Immature natural killer cell (primary cell): Measurements from ENCODE around the gene CDH22. TPM values are rescaled to one million over a fixed set of nuclear protein-coding genes. Genes with fewer than 3 reads are reported as not detected.

ENCODE experiments used
- DNase-seq, 3 donors: peaks; one replicate each; pipeline ENCODE4 v3.0.0; 2022; ENCODE audit warnings: mixed read lengths in 1 of 3
- H3K27ac Mint-ChIP-seq, 6 donors: one replicate each; pipeline ENCODE4 v1.8.0; 2020; ENCODE audit warnings: mixed read lengths in 6 of 6, mild to moderate bottlenecking in 5 of 6, inconsistent platforms in 4 of 6, moderate library complexity in 3 of 6
- H3K27me3 Mint-ChIP-seq, 3 donors: one replicate each; pipeline ENCODE4 v1.8.0; 2020 to 2021; ENCODE audit warnings: low read depth in 3 of 3, mild to moderate bottlenecking in 3 of 3, mixed read lengths in 3 of 3, moderate library complexity in 3 of 3, inconsistent platforms in 1 of 3
- H3K36me3 Mint-ChIP-seq, 3 donors: one replicate each; pipeline ENCODE4 v1.8.0; 2020; ENCODE audit warnings: mixed read lengths in 3 of 3, inconsistent platforms in 2 of 3, mild to moderate bottlenecking in 2 of 3
- H3K4me1 Mint-ChIP-seq, 2 donors: one replicate each; pipeline ENCODE4 v1.8.0; 2020; ENCODE audit warnings: inconsistent platforms in 2 of 2, mild to moderate bottlenecking in 2 of 2, mixed read lengths in 2 of 2, moderate library complexity in 1 of 2
- H3K4me3 Mint-ChIP-seq, 5 donors: one replicate each; pipeline ENCODE4 v1.8.0; 2020; ENCODE audit warnings: mild to moderate bottlenecking in 5 of 5, mixed read lengths in 5 of 5, inconsistent platforms in 3 of 5, moderate library complexity in 3 of 5
- H3K9me3 Mint-ChIP-seq, 6 donors: one replicate each; pipeline ENCODE4 v1.8.0; 2020; ENCODE audit warnings: mild to moderate bottlenecking in 6 of 6, mixed read lengths in 6 of 6, inconsistent platforms in 4 of 6, moderate library complexity in 3 of 6
- polyA plus RNA-seq, 3 donors: library from polyadenylated mRNA; unstranded; fragments of 300-500 nt; fragmentation: Illumina TruSeq; gene quantifications; one replicate each; pipeline ENCODE4 v1.2.3, GENCODE V29; 2021

CDH22 gene
- polyA plus RNA-seq, 3 donors from 2014 or later = not detected

GRCh38 chr20:46272389-46273047, 35.8 kb downstream of the CDH22 start:
- H3K27me3 Mint-ChIP-seq = peaks cover 9 to 13% (median 10%) of the 10 kb centered on the region in 3 donors
- H3K36me3 Mint-ChIP-seq = peaks cover 0 to 4% (median 0%) of the 10 kb centered on the region in 3 donors
- no peaks in the 10 kb centered on the region for H3K4me1 Mint-ChIP-seq
- no peak overlapping the region for H3K27ac Mint-ChIP-seq
- peaks cover 0 to 2% (median 0%) of the 10 kb centered on the region in 6 donors for H3K9me3 Mint-ChIP-seq
- H3K4me3 Mint-ChIP-seq = no peak overlapping the region
- DNase-seq = no peak

GRCh38 chr20:46270977-46271744, 37.1 kb downstream of the CDH22 start:
- H3K36me3 Mint-ChIP-seq = peaks cover 0 to 4% (median 0%) of the 10 kb centered on the region in 3 donors
- DNase-seq = no peak
- no peak overlapping the region for H3K27ac Mint-ChIP-seq
- no peak overlapping the region for H3K4me3 Mint-ChIP-seq
- H3K27me3 Mint-ChIP-seq = peaks cover 3 to 15% (median 12%) of the 10 kb centered on the region in 3 donors
- H3K9me3 Mint-ChIP-seq = peaks cover 0 to 2% (median 0%) of the 10 kb centered on the region in 6 donors
- no peaks in the 10 kb centered on the region for H3K4me1 Mint-ChIP-seq

- Mint-ChIP-seq H3K27ac (no peak overlapping the region), H3K36me3 (peaks cover 0 to 4% (median 0%) of the 10 kb centered on the region in 3 donors), H3K4me3 (no peak overlapping the region), H3K4me1 (no peaks in the 10 kb centered on the region), H3K9me3 (peaks cover 0 to 2% (median 0%) of the 10 kb centered on the region in 6 donors), H3K27me3 (peaks cover 6 to 26% (median 14%) of the 10 kb centered on the region in 3 donors)
- DNase-seq = no peak
Measured at GRCh38 chr20:46269372-46269771, 38.9 kb downstream of the CDH22 start.

GRCh38 chr20:46268662-46269061, 39.6 kb downstream of the CDH22 start:
- H3K4me3 Mint-ChIP-seq = no peak overlapping the region
- H3K4me1 Mint-ChIP-seq = no peaks in the 10 kb centered on the region
- H3K36me3 Mint-ChIP-seq = peaks cover 0 to 4% (median 0%) of the 10 kb centered on the region in 3 donors
- DNase-seq = no peak
- peaks cover 6 to 30% (median 14%) of the 10 kb centered on the region in 3 donors for H3K27me3 Mint-ChIP-seq
- H3K27ac Mint-ChIP-seq = no peak overlapping the region
- H3K9me3 Mint-ChIP-seq = peaks cover 0 to 2% (median 0%) of the 10 kb centered on the region in 6 donors

- peaks cover 6 to 30% (median 14%) of the 10 kb centered on the region in 3 donors for H3K27me3 Mint-ChIP-seq
- no peaks in the 10 kb centered on the region for H3K36me3 Mint-ChIP-seq
Measured at GRCh38 chr20:46268131-46268614, 40.1 kb downstream of the CDH22 start.

GRCh38 chr20:46267108-46268105, 40.9 kb downstream of the CDH22 start:
- H3K36me3 Mint-ChIP-seq = no peaks in the 10 kb centered on the region
- peaks cover 0 to 2% (median 0%) of the 10 kb centered on the region in 6 donors for H3K9me3 Mint-ChIP-seq

More at GRCh38 chr20:46268131-46268614, 40.1 kb downstream of the CDH22 start:
- Mint-ChIP-seq H3K4me1 (no peaks in the 10 kb centered on the region), H3K27ac (no peak overlapping the region), H3K4me3 (no peak overlapping the region), H3K9me3 (peaks cover 0 to 2% (median 0%) of the 10 kb centered on the region in 6 donors)
- DNase-seq = no peak

GRCh38 chr20:46265539-46265938, 42.8 kb downstream of the CDH22 start:
- no peaks in the 10 kb centered on the region for H3K9me3 Mint-ChIP-seq
- H3K27ac Mint-ChIP-seq = no peak overlapping the region
- H3K4me3 Mint-ChIP-seq = no peak overlapping the region
- DNase-seq = no peak
- peaks cover 6 to 20% (median 11%) of the 10 kb centered on the region in 3 donors for H3K27me3 Mint-ChIP-seq
- no peaks in the 10 kb centered on the region for H3K4me1 Mint-ChIP-seq
- no peaks in the 10 kb centered on the region for H3K36me3 Mint-ChIP-seq

More at GRCh38 chr20:46267108-46268105, 40.9 kb downstream of the CDH22 start:
- Mint-ChIP-seq H3K27ac (no peak overlapping the region), H3K4me3 (no peak overlapping the region), H3K4me1 (no peaks in the 10 kb centered on the region), H3K27me3 (peaks cover 6 to 29% (median 14%) of the 10 kb centered on the region in 3 donors)
- no peak for DNase-seq

- Mint-ChIP-seq H3K4me1 (no peaks in the 10 kb centered on the region), H3K27me3 (peaks cover 6 to 20% (median 14%) of the 10 kb centered on the region in 3 donors), H3K36me3 (no peaks in the 10 kb centered on the region), H3K9me3 (no peaks in the 10 kb centered on the region), H3K4me3 (no peak overlapping the region), H3K27ac (no peak overlapping the region)
- no peak for DNase-seq
Measured at GRCh38 chr20:46264391-46265266, 43.7 kb downstream of the CDH22 start.

GRCh38 chr20:46261456-46262253, 46.6 kb downstream of the CDH22 start:
- no peaks in the 10 kb centered on the region for H3K36me3 Mint-ChIP-seq
- peaks cover 5 to 20% (median 8%) of the 10 kb centered on the region in 3 donors for H3K27me3 Mint-ChIP-seq

GRCh38 chr20:46260936-46261454, 47.3 kb downstream of the CDH22 start:
- no peaks in the 10 kb centered on the region for H3K4me1 Mint-ChIP-seq
- H3K27me3 Mint-ChIP-seq = peaks cover 5 to 18% (median 8%) of the 10 kb centered on the region in 3 donors
- H3K4me3 Mint-ChIP-seq = no peak overlapping the region

More at GRCh38 chr20:46261456-46262253, 46.6 kb downstream of the CDH22 start:
- no peak for DNase-seq
- Mint-ChIP-seq H3K4me1 (no peaks in the 10 kb centered on the region), H3K4me3 (no peak overlapping the region), H3K27ac (no peak overlapping the region), H3K9me3 (no peaks in the 10 kb centered on the region)

GRCh38 chr20:46260480-46260879, 47.8 kb downstream of the CDH22 start:
- H3K9me3 Mint-ChIP-seq = no peaks in the 10 kb centered on the region
- H3K4me3 Mint-ChIP-seq = no peak overlapping the region
- no peak overlapping the region for H3K27ac Mint-ChIP-seq
- H3K4me1 Mint-ChIP-seq = no peaks in the 10 kb centered on the region
- no peak for DNase-seq
- H3K36me3 Mint-ChIP-seq = no peaks in the 10 kb centered on the region
- H3K27me3 Mint-ChIP-seq = peaks cover 3 to 13% (median 7%) of the 10 kb centered on the region in 3 donors

More at GRCh38 chr20:46260936-46261454, 47.3 kb downstream of the CDH22 start:
- Mint-ChIP-seq H3K27ac (no peak overlapping the region), H3K36me3 (no peaks in the 10 kb centered on the region), H3K9me3 (no peaks in the 10 kb centered on the region)
- DNase-seq = no peak
